HEK293 (cell line): Measurements from ENCODE around the gene CORO1C.

ENCODE experiments used
- HOXA7 ChIP-seq: sonication (generic); formaldehyde crosslinking; IDR thresholded peaks from 2 replicates; pipeline ENCODE4 v1.8.1; 2022; ENCODE audit warnings: missing genetic modification reagents, borderline replicate concordance
- SP7 ChIP-seq: fragments of 450-650 bp; formaldehyde crosslinking; IDR thresholded peaks from 2 replicates; pipeline ENCODE4 v1.5.1; 2016; ENCODE audit warnings: missing biosample characterization, missing genetic modification characterization
- ZFP3 ChIP-seq: fragments of 450-650 bp; formaldehyde crosslinking; IDR thresholded peaks from 2 replicates; pipeline ENCODE4 v1.5.1; 2016; ENCODE audit warnings: low read depth, missing biosample characterization, missing genetic modification characterization
- ZNF146 ChIP-seq: fragments of 450-650 bp; formaldehyde crosslinking; IDR thresholded peaks from 2 replicates; pipeline ENCODE4 v1.5.1; 2016; ENCODE audit warnings: missing biosample characterization, missing genetic modification characterization
- ZNF571 ChIP-seq: fragments of 450-650 bp; formaldehyde crosslinking; IDR thresholded peaks from 2 replicates; pipeline ENCODE4 v1.5.0; 2017; ENCODE audit warnings: missing biosample characterization, missing genetic modification characterization
- ZNF596 ChIP-seq: fragments of 450-650 bp; IDR thresholded peaks from 2 replicates; pipeline ENCODE4 v1.5.0; 2018; ENCODE audit warnings: missing biosample characterization, mild to moderate bottlenecking, missing genetic modification characterization, moderate library complexity
- ZNF621 ChIP-seq: fragments of 450-650 bp; formaldehyde crosslinking; IDR thresholded peaks from 2 replicates; pipeline ENCODE4 v1.5.1; 2017; ENCODE audit warnings: missing biosample characterization, missing genetic modification characterization
- TF ChIP-seq, protein P1 (sequence below): fragments of 450-650 bp; formaldehyde crosslinking; IDR thresholded peaks from 2 replicates; pipeline ENCODE4 v1.5.1; 2016; ENCODE audit warnings: missing biosample characterization, missing genetic modification characterization
- TF ChIP-seq, protein P2 (sequence below): fragments of 450-650 bp; formaldehyde crosslinking; IDR thresholded peaks from 2 replicates; pipeline ENCODE4 v1.5.1; 2016; ENCODE audit warnings: missing biosample characterization, missing genetic modification characterization, low read depth
- TF ChIP-seq, protein P3 (sequence below): fragments of 450-650 bp; formaldehyde crosslinking; IDR thresholded peaks from 2 replicates; pipeline ENCODE4 v1.5.1; 2016; ENCODE audit warnings: missing biosample characterization, missing genetic modification characterization
- TF ChIP-seq, protein P4 (sequence below): fragments of 450-650 bp; formaldehyde crosslinking; conservative IDR thresholded peaks from 2 replicates; pipeline ENCODE4 v1.5.1; 2016; ENCODE audit warnings: low read depth, missing biosample characterization, missing genetic modification characterization
- TF ChIP-seq, protein P5 (sequence below): fragments of 450-650 bp; formaldehyde crosslinking; IDR thresholded peaks from 2 replicates; pipeline ENCODE4; 2016; ENCODE audit warnings: missing biosample characterization, missing genetic modification characterization

DNA sequence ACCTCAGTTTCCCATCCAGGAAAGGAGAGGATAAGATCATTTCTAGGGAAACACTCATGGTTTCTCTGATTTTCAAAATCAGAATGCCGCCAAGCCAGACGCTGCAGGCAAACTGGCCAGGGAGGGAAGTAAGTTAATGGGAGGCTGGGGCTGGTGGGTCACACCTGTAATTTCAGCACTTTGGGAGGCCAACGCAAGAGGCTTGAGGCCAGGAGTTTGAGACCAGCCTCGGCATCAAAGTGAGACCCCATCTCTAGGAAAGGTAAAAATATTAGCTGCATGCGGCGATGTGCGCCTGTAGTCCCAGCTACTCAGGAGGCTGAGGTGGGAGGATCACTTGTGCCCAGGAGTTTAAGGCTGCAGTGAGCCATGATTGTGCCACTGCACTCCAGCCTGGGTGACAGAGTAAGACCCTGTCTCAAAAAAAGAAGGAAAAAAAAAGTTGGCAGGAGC lies 98.2 kb downstream of the CORO1C start:
- no peak for TF ChIP-seq ZNF146
- TF ChIP-seq ZFP3 (tag by site-specific recombination) = no peak
- TF ChIP-seq, protein P1, sequence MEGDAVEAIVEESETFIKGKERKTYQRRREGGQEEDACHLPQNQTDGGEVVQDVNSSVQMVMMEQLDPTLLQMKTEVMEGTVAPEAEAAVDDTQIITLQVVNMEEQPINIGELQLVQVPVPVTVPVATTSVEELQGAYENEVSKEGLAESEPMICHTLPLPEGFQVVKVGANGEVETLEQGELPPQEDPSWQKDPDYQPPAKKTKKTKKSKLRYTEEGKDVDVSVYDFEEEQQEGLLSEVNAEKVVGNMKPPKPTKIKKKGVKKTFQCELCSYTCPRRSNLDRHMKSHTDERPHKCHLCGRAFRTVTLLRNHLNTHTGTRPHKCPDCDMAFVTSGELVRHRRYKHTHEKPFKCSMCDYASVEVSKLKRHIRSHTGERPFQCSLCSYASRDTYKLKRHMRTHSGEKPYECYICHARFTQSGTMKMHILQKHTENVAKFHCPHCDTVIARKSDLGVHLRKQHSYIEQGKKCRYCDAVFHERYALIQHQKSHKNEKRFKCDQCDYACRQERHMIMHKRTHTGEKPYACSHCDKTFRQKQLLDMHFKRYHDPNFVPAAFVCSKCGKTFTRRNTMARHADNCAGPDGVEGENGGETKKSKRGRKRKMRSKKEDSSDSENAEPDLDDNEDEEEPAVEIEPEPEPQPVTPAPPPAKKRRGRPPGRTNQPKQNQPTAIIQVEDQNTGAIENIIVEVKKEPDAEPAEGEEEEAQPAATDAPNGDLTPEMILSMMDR (tag by site-specific recombination) = no peak
- TF ChIP-seq ZNF596 (tag by site-specific recombination) = no peak
- no peak for TF ChIP-seq ZNF621 (tag by site-specific recombination)
- TF ChIP-seq, protein P2, sequence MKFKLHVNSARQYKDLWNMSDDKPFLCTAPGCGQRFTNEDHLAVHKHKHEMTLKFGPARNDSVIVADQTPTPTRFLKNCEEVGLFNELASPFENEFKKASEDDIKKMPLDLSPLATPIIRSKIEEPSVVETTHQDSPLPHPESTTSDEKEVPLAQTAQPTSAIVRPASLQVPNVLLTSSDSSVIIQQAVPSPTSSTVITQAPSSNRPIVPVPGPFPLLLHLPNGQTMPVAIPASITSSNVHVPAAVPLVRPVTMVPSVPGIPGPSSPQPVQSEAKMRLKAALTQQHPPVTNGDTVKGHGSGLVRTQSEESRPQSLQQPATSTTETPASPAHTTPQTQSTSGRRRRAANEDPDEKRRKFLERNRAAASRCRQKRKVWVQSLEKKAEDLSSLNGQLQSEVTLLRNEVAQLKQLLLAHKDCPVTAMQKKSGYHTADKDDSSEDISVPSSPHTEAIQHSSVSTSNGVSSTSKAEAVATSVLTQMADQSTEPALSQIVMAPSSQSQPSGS (tag by site-specific recombination) = no peak
- no peak for TF ChIP-seq HOXA7 (CRISPR knock-in tag)
- TF ChIP-seq, protein P3, sequence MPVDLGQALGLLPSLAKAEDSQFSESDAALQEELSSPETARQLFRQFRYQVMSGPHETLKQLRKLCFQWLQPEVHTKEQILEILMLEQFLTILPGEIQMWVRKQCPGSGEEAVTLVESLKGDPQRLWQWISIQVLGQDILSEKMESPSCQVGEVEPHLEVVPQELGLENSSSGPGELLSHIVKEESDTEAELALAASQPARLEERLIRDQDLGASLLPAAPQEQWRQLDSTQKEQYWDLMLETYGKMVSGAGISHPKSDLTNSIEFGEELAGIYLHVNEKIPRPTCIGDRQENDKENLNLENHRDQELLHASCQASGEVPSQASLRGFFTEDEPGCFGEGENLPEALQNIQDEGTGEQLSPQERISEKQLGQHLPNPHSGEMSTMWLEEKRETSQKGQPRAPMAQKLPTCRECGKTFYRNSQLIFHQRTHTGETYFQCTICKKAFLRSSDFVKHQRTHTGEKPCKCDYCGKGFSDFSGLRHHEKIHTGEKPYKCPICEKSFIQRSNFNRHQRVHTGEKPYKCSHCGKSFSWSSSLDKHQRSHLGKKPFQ (tag by site-specific recombination) = no peak
- TF ChIP-seq, protein P4, sequence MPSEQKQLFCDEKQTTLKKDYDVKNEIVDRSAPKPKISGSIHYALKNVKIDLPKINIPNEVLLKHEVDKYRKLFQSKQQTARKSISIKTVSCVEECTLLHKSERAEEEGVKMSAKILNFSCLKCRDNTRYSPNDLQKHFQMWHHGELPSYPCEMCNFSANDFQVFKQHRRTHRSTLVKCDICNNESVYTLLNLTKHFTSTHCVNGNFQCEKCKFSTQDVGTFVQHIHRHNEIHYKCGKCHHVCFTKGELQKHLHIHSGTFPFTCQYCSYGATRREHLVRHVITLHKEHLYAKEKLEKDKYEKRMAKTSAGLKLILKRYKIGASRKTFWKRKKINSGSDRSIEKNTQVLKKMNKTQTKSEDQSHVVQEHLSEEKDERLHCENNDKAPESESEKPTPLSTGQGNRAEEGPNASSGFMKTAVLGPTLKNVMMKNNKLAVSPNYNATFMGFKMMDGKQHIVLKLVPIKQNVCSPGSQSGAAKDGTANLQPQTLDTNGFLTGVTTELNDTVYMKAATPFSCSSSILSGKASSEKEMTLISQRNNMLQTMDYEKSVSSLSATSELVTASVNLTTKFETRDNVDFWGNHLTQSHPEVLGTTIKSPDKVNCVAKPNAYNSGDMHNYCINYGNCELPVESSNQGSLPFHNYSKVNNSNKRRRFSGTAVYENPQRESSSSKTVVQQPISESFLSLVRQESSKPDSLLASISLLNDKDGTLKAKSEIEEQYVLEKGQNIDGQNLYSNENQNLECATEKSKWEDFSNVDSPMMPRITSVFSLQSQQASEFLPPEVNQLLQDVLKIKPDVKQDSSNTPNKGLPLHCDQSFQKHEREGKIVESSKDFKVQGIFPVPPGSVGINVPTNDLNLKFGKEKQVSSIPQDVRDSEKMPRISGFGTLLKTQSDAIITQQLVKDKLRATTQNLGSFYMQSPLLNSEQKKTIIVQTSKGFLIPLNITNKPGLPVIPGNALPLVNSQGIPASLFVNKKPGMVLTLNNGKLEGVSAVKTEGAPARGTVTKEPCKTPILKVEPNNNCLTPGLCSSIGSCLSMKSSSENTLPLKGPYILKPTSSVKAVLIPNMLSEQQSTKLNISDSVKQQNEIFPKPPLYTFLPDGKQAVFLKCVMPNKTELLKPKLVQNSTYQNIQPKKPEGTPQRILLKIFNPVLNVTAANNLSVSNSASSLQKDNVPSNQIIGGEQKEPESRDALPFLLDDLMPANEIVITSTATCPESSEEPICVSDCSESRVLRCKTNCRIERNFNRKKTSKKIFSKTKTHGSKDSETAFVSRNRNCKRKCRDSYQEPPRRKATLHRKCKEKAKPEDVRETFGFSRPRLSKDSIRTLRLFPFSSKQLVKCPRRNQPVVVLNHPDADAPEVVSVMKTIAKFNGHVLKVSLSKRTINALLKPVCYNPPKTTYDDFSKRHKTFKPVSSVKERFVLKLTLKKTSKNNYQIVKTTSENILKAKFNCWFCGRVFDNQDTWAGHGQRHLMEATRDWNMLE = no peak
- TF ChIP-seq SP7 = no peak
- TF ChIP-seq, protein P5, sequence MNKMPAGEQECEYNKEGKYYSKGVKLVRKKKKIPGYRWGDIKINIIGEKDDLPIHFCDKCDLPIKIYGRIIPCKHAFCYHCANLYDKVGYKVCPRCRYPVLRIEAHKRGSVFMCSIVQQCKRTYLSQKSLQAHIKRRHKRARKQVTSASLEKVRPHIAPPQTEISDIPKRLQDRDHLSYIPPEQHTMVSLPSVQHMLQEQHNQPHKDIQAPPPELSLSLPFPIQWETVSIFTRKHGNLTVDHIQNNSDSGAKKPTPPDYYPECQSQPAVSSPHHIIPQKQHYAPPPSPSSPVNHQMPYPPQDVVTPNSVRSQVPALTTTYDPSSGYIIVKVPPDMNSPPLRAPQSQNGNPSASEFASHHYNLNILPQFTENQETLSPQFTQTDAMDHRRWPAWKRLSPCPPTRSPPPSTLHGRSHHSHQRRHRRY (tag by site-specific recombination) = no peak
- no peak for TF ChIP-seq ZNF571
